Transverse colon (tissue), 4 donors: Measurements from ENCODE around the gene GRK3. TPM values are rescaled to one million over a fixed set of nuclear protein-coding genes. Genes with fewer than 3 reads are reported as not detected.
"Not testable (repeated sequence)": the region's sequence is repeated elsewhere in the genome, so short reads cannot be mapped to it uniquely, and the experiment has no call there.

Experiments used
- DNase-seq: peaks from one replicate; pipeline ENCODE4 v3.0.0-alpha.2; 2019
- H3K27ac ChIP-seq, 4 donors: fragments of 200-600 bp; sonication (generic); 2 replicates each; pipeline ENCODE4 v1.5.1; 2016 to 2018; ENCODE audit warnings: inconsistent platforms in 4 of 4
- H3K27me3 ChIP-seq: fragments of 200-600 bp; sonication (generic); 2 replicates; pipeline ENCODE4 v1.5.1; 2017; ENCODE audit warnings: inconsistent platforms
- H3K36me3 ChIP-seq, 4 donors: fragments of 200-600 bp; sonication (generic); 2 replicates each; pipeline ENCODE4 v1.5.1; 2017 to 2019; ENCODE audit warnings: inconsistent platforms in 4 of 4
- H3K4me1 ChIP-seq, 4 donors: fragments of 200-600 bp; sonication (generic); 2 replicates each; pipeline ENCODE4 v1.5.1; 2017 to 2020; ENCODE audit warnings: inconsistent platforms in 4 of 4
- H3K4me3 ChIP-seq, 4 donors: fragments of 200-600 bp; sonication (generic); 1 replicate in 1 of 4; 2 replicates in 3 of 4; pipeline versions ENCODE4 v1.5.1 to v1.6.1; 2017 to 2019; ENCODE audit warnings: inconsistent platforms in 4 of 4
- H3K9me3 ChIP-seq, 2 donors: fragments of 200-600 bp; sonication (generic); 2 replicates each; pipeline ENCODE4 v1.5.1; 2017 to 2019; ENCODE audit warnings: inconsistent platforms in 2 of 2
- EP300 ChIP-seq: sonication (generic); formaldehyde crosslinking; IDR thresholded peaks from one replicate; pipeline ENCODE4 v1.6.1; 2017; ENCODE audit warnings: antibody characterized with exemption, low read depth
- POLR2A ChIP-seq: fragments of 450-650 bp; IDR thresholded peaks from one replicate; pipeline ENCODE4 v1.6.1; 2016; ENCODE audit warnings: antibody characterized with exemption, mild to moderate bottlenecking, moderate library complexity
- POLR2AphosphoS5 ChIP-seq, 3 donors: sonication (generic); formaldehyde crosslinking; IDR thresholded peaks; one replicate each; pipeline ENCODE4 v1.6.1; 2016; ENCODE audit warnings: antibody characterized with exemption in 3 of 3
- WGBS, 2 donors: methylation state at CpG; one replicate each; pipeline ENCODE4 v1.1.5; 2018; ENCODE audit warnings: low coverage in 1 of 2; 5-methylcytosine and 5-hydroxymethylcytosine counted together
- in situ Hi-C, 4 donors: fragments of 200-750 bp; cut with MboI; loops; one replicate each; pipeline versions ENCODE4 v1.15.0 to v1.15.1; 2017; ENCODE audit warnings: low sequenced_read_pairs in 3 of 4, low pct_ligation_motif_present in 1 of 4, low pct_unique_long_range_greater_than_20kb in 1 of 4
- intact Hi-C: fragments of 100-400 bp; cut with DNase I; formaldehyde crosslinking; loops from one replicate; pipeline ENCODE4 v1.15.1; 2023; ENCODE audit warnings: low total_unique reads
- total RNA-seq, 4 donors: library from RNA; depleted of rRNA; stranded (reverse); fragments of >200 nt; gene quantifications; one replicate each; pipeline ENCODE4 v1.1.0, GENCODE V29; 2016
- TF ChIP-seq, protein P1 (sequence below), 5 experiments: fragments of 200-600 bp in 3 of 5; fragments of 450-650 bp in 2 of 5; sonication (generic) in 3 of 5; IDR thresholded peaks; 1 replicate in 2 of 5; 2 replicates in 3 of 5; pipeline ENCODE4 v1.5.1; 2016 to 2017; ENCODE audit warnings: antibody characterized with exemption in 5 of 5, inconsistent platforms in 3 of 5, mild to moderate bottlenecking in 2 of 5, moderate library complexity in 1 of 5

GRK3 gene
- total RNA-seq, 4 donors from 2014 or later: 1.6 to 7.9 (median 4.2) TPM

DNA sequence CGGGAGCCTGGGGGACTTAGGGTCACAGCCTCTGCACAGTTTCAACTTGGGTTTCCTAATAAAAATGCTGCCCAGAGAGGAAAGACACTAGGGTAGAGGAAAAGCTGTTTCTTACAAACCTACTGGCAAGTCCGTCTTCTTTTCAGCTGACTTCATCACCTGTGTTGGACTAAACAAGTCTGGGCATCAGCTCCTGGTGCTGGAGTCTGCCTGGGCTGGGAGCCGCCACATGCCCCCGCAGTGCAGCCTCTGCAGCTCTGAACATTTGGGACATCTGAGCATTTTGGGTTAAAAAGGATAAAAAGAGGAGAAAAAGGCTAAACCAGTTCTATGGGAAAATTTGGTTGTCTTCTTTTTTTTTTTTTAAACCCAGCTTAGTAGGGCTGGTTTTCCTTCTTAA is 49.1 kb downstream of the GRK3 start:
- in situ Hi-C loops, H3K27ac ChIP-seq, DNase-seq, H3K9me3 ChIP-seq, H3K27me3 ChIP-seq, H3K36me3 ChIP-seq, intact Hi-C loops, H3K4me3 ChIP-seq, H3K4me1 ChIP-seq: not testable (repeated sequence)
- 97% methylated on average over 3 of the region's 4 CpGs; no CpG with 5 or more reads in 1 of the 2 donors for WGBS, 2 donors

DNA sequence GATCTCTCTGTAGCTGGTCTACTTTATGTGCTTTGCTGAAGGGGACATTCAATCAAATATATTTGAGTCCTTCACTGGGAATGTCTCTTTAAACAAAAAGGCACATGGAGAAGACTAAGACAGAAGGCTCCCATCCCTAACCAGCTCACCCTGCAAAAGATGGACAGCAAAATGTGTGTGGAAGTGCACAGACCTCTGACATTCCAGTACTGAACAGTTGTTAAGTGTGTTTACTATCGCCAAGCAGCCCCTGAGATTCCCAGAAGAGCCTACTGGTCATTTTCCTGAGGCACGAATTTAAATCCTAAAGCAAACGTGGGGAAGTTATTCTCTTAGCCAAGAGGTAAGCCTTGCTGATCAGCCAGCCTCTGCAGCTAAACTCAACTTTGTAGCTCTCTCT is 50.3 kb downstream of the GRK3 start:
- DNase-seq, H3K4me3 ChIP-seq, H3K27me3 ChIP-seq, in situ Hi-C loops, H3K27ac ChIP-seq, intact Hi-C loops, H3K9me3 ChIP-seq, H3K4me1 ChIP-seq, H3K36me3 ChIP-seq: not testable (repeated sequence)
- WGBS, 2 donors: 60 to 62% methylated on average over 2 to 3 of the region's 3 CpGs

DNA sequence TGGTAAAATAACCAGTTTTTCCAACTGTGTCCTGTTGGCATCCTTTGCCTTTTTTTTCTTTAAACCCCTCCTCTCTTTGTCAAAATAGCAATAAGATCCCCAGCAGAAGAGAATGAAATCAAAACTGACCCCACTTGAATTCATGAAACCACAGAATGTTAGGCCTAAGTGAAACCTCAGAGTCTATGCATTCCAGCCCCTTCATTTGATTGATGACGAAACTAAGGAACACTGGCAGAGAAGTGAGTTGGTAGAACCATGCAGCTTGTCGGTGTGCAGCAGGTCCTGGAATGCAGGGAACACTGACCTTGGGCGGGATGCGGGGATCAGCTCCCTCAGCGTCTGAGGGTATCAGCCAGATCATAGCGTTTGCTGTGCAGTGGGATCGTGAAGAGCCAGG is 57.5 kb downstream of the GRK3 start:
- peaks cover 0 to 3% (median under 1%) of the 10 kb centered on the region in 4 donors for H3K4me1 ChIP-seq
- H3K9me3 ChIP-seq: no peaks in the 10 kb centered on the region
- 80 to 84% methylated on average over 7 of the region's 7 CpGs for WGBS, 2 donors
- TF ChIP-seq EP300 (no peak), POLR2AphosphoS5 (IDR thresholded peaks at IDR 0.05) (no peak), POLR2A (no peak)
- TF ChIP-seq, protein P1, sequence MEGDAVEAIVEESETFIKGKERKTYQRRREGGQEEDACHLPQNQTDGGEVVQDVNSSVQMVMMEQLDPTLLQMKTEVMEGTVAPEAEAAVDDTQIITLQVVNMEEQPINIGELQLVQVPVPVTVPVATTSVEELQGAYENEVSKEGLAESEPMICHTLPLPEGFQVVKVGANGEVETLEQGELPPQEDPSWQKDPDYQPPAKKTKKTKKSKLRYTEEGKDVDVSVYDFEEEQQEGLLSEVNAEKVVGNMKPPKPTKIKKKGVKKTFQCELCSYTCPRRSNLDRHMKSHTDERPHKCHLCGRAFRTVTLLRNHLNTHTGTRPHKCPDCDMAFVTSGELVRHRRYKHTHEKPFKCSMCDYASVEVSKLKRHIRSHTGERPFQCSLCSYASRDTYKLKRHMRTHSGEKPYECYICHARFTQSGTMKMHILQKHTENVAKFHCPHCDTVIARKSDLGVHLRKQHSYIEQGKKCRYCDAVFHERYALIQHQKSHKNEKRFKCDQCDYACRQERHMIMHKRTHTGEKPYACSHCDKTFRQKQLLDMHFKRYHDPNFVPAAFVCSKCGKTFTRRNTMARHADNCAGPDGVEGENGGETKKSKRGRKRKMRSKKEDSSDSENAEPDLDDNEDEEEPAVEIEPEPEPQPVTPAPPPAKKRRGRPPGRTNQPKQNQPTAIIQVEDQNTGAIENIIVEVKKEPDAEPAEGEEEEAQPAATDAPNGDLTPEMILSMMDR (IDR thresholded peaks at IDR 0.05): no peak
- H3K27me3 ChIP-seq: no peaks in the 10 kb centered on the region
- H3K27ac ChIP-seq: no peak overlapping the region
- intact Hi-C loops: no loop called here
- in situ Hi-C loops: no loop called here
- no peak overlapping the region for H3K4me3 ChIP-seq
- H3K36me3 ChIP-seq: no peaks in the 10 kb centered on the region
- DNase-seq: no peak

DNA sequence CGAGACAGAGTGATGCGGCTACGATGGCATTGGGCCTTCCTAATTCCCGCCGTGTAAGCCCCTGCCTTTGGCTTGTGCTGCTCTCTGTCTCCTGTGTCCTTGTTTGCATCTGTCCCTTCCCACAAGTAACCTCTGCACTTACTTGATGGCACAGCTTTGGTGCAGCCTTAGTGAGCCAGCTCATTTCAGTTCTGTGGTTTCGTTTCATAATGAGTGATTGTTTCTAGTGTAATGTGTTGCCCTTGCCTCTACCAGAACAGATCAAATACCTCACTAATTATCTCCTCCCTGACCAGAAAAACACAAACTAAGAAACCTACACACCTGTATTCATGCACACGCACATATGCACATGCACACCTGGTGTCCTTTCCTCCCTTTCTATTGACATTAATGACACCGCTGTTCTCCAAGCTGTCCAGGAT is 58.8 kb downstream of the GRK3 start:
- no peaks in the 10 kb centered on the region for H3K27me3 ChIP-seq
- H3K27ac ChIP-seq: no peak overlapping the region
- in situ Hi-C loops (no loop called here), intact Hi-C loops (no loop called here)
- H3K4me1 ChIP-seq: peaks cover 0 to 11% (median 3%) of the 10 kb centered on the region in 4 donors
- no peaks in the 10 kb centered on the region for H3K9me3 ChIP-seq
- TF ChIP-seq, protein P1 (IDR thresholded peaks at IDR 0.05): no peak
- TF ChIP-seq POLR2AphosphoS5 (IDR thresholded peaks at IDR 0.05): no peak
- TF ChIP-seq EP300: no peak
- TF ChIP-seq POLR2A: no peak
- no peaks in the 10 kb centered on the region for H3K36me3 ChIP-seq
- H3K4me3 ChIP-seq: no peak overlapping the region
- WGBS, 2 donors: 84 to 90% methylated on average over 5 to 8 of the region's 8 CpGs
- no peak for DNase-seq

DNA sequence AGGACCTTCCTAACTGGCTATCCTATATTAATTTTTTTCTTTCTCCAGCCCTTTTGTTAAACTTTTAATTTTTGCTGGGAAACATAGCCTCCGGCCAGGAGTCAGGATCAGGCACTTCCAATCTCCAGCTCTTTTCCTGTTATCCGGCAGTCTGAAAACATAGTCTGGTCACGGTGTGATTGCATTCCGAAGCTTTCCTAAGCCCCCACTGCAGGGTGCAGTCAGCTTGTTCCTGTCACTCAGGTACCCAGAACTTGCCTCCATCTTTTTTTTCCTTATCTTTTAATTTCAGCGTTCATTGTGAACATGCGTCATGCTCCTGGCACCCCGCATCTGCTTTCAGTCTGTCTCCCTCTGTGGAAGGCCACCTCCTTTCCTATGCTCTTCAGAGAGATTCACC is 59.4 kb downstream of the GRK3 start:
- Histone ChIP-seq H3K27me3 (no peaks in the 10 kb centered on the region), H3K4me3 (no peak overlapping the region), H3K27ac (no peak overlapping the region), H3K36me3 (no peaks in the 10 kb centered on the region), H3K9me3 (no peaks in the 10 kb centered on the region), H3K4me1 (peaks cover 0 to 14% (median 3%) of the 10 kb centered on the region in 4 donors)
- in situ Hi-C loops: no loop called here
- DNase-seq: no peak
- intact Hi-C loops: no loop called here
- TF ChIP-seq EP300: no peak
- no peak for TF ChIP-seq POLR2AphosphoS5 (IDR thresholded peaks at IDR 0.05)
- TF ChIP-seq, protein P1 (IDR thresholded peaks at IDR 0.05): no peak
- no peak for TF ChIP-seq POLR2A
- 94 to 100% methylated on average over 1 to 7 of the region's 7 CpGs for WGBS, 2 donors
